HEK293 (cell line): ENCODE measurements around the gene DACH2.

Source experiments
- CTCF ChIP-seq: fragments of 450-650 bp; formaldehyde crosslinking; IDR thresholded peaks from 2 replicates; pipeline ENCODE4 v1.5.1; 2016; ENCODE audit warnings: missing biosample characterization, missing genetic modification characterization
- SETDB1 ChIP-seq: IDR thresholded peaks from one replicate; pipeline ENCODE4 v1.6.1; 2017; ENCODE audit warnings: mild to moderate bottlenecking, low read length, moderate library complexity, mixed read lengths; ENCODE audit not compliant: insufficient read length
- YY1 ChIP-seq: fragments of 450-650 bp; formaldehyde crosslinking; IDR thresholded peaks from 2 replicates; pipeline ENCODE4 v1.5.1; 2018; ENCODE audit warnings: missing biosample characterization, missing genetic modification characterization
- TF ChIP-seq, protein P1 (sequence below): fragments of 450-650 bp; formaldehyde crosslinking; IDR thresholded peaks from 2 replicates; pipeline ENCODE4 v1.5.1; 2016; ENCODE audit warnings: missing biosample characterization, missing genetic modification characterization, borderline replicate concordance

DNA sequence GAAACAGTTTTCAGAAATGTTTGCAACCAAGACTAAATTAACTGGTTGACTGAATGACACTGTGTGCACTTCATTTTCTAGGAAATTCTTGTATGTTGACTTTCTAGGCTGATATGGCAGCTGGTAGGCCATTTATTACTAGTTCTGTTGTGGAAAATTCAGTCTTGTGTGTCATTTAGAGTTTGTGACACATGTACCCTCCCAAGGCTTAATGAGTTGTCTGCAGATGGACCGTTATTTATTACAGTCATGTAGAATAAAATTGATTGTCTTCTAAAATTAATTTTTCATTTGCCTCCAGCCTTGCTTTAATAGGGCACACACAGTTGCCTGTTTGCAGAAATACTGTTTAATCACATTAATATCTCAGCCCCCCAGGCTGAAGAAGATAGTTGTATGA, 30.7 kb downstream of the DACH2 start:
- TF ChIP-seq CTCF = no peak
- no peak for TF ChIP-seq SETDB1
- TF ChIP-seq, protein P1, sequence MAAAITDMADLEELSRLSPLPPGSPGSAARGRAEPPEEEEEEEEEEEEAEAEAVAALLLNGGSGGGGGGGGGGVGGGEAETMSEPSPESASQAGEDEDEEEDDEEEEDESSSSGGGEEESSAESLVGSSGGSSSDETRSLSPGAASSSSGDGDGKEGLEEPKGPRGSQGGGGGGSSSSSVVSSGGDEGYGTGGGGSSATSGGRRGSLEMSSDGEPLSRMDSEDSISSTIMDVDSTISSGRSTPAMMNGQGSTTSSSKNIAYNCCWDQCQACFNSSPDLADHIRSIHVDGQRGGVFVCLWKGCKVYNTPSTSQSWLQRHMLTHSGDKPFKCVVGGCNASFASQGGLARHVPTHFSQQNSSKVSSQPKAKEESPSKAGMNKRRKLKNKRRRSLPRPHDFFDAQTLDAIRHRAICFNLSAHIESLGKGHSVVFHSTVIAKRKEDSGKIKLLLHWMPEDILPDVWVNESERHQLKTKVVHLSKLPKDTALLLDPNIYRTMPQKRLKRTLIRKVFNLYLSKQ (tag by site-specific recombination) = no peak
- TF ChIP-seq YY1 (tag by site-specific recombination) = no peak
